Neuronal stem cell (in vitro differentiated cells): ENCODE data around the gene FDXR.

Experiments used
- DNase-seq: peaks from one replicate; pipeline ENCODE4 v3.0.0-alpha.2; 2013; ENCODE audit warnings: low spot score
- H2AFZ ChIP-seq: one replicate; pipeline ENCODE4 v1.6.1; 2013; ENCODE audit warnings: mild to moderate bottlenecking, low read length, inconsistent platforms
- H2AK5ac ChIP-seq: 2 replicates; pipeline ENCODE4 v1.6.1; 2013; ENCODE audit warnings: low read depth, mild to moderate bottlenecking, inconsistent platforms, low read length, moderate library complexity, mixed read lengths
- H2BK120ac ChIP-seq: 2 replicates; pipeline ENCODE4 v1.6.1; 2013; ENCODE audit warnings: low read depth, mild to moderate bottlenecking, inconsistent platforms, low read length, moderate library complexity, mixed read lengths
- H2BK12ac ChIP-seq: one replicate; pipeline ENCODE4 v1.6.1; 2013; ENCODE audit warnings: low read length, inconsistent platforms
- H2BK15ac ChIP-seq: 2 replicates; pipeline ENCODE4 v1.6.1; 2013; ENCODE audit warnings: mild to moderate bottlenecking, low read length, inconsistent platforms, mixed read lengths
- H2BK5ac ChIP-seq: one replicate; pipeline ENCODE4 v1.6.1; 2013; ENCODE audit warnings: inconsistent platforms, mild to moderate bottlenecking, low read length, moderate library complexity
- H3K14ac ChIP-seq: one replicate; pipeline ENCODE4 v1.6.1; 2013; ENCODE audit warnings: low read length, inconsistent platforms
- H3K18ac ChIP-seq: 2 replicates; pipeline ENCODE4 v1.6.1; 2013; ENCODE audit warnings: low read length, inconsistent platforms
- H3K23ac ChIP-seq: 2 replicates; pipeline ENCODE4 v1.6.1; 2013; ENCODE audit warnings: low read depth, mild to moderate bottlenecking, mixed read lengths, low read length, inconsistent platforms; ENCODE audit not compliant: poor library complexity
- H3K27ac ChIP-seq: replicated peaks from 3 replicates; pipeline ENCODE4 v1.5.1; 2013; ENCODE audit warnings: low read length, inconsistent platforms
- H3K27me3 ChIP-seq, 3 experiments: 2 replicates each; pipeline ENCODE4 v1.6.1; 2013; ENCODE audit warnings: low read length in 3 of 3, mild to moderate bottlenecking in 2 of 3, inconsistent platforms in 1 of 3, low read depth in 1 of 3, mixed read lengths in 1 of 3, moderate library complexity in 1 of 3; ENCODE audit not compliant: control insufficient read depth in 3 of 3, insufficient read depth in 3 of 3
- H3K36me3 ChIP-seq, 2 donors: replicated peaks in 1 of 2; 2 replicates each; pipeline ENCODE4 v1.6.1; 2013; ENCODE audit warnings: low read length in 2 of 2; ENCODE audit not compliant: control insufficient read depth in 2 of 2, insufficient read depth in 2 of 2
- H3K4ac ChIP-seq: 2 replicates; pipeline ENCODE4 v1.6.1; 2013; ENCODE audit warnings: inconsistent platforms, mild to moderate bottlenecking, low read length, moderate library complexity
- H3K4me1 ChIP-seq, 2 donors: 1 replicate in 1 of 2; 2 replicates in 1 of 2; pipeline ENCODE4 v1.6.1; 2013; ENCODE audit warnings: low read length in 2 of 2, low read depth in 1 of 2; ENCODE audit not compliant: control insufficient read depth in 2 of 2, insufficient read depth in 1 of 2
- H3K4me2 ChIP-seq: one replicate; pipeline ENCODE4 v1.6.1; 2013; ENCODE audit warnings: mild to moderate bottlenecking, low read length, inconsistent platforms; ENCODE audit not compliant: insufficient read depth, poor library complexity, severe bottlenecking
- H3K4me3 ChIP-seq, 2 donors: 2 replicates each; pipeline ENCODE4 v1.5.1; 2013; ENCODE audit warnings: low read length in 2 of 2, mild to moderate bottlenecking in 2 of 2, inconsistent platforms in 1 of 2, moderate library complexity in 1 of 2
- H3K79me1 ChIP-seq: one replicate; pipeline ENCODE4 v1.6.1; 2013; ENCODE audit warnings: low read depth, mild to moderate bottlenecking, inconsistent platforms, low read length, moderate library complexity
- H3K9ac ChIP-seq: one replicate; pipeline ENCODE4 v1.6.1; 2013; ENCODE audit warnings: mild to moderate bottlenecking, low read depth, low read length, inconsistent platforms; ENCODE audit not compliant: poor library complexity
- H3K9me3 ChIP-seq, 2 donors: replicated peaks in 1 of 2; 2 replicates each; pipeline versions ENCODE3 to v1.6.1; 2013; ENCODE audit warnings: low read length in 2 of 2, mild to moderate bottlenecking in 2 of 2, inconsistent platforms in 1 of 2, low read depth in 1 of 2, mixed read lengths in 1 of 2, moderate library complexity in 1 of 2; ENCODE audit not compliant: control insufficient read depth in 2 of 2, insufficient read depth in 1 of 2
- H4K8ac ChIP-seq: one replicate; pipeline ENCODE4 v1.6.1; 2013; ENCODE audit warnings: low read depth, mild to moderate bottlenecking, inconsistent platforms, low read length, moderate library complexity
- H4K91ac ChIP-seq: one replicate; pipeline ENCODE4 v1.6.1; 2013; ENCODE audit warnings: low read length, low read depth, mild to moderate bottlenecking, inconsistent platforms; ENCODE audit not compliant: poor library complexity
- WGBS, 2 donors: extraction: QIAGEN DNeasy Blood & Tissue Kit; methylation state at CpG; one replicate each; pipeline ENCODE4 v1.1.7; 2013; ENCODE audit warnings: missing lambda C conversion rate in 2 of 2, mixed read lengths in 1 of 2; ENCODE audit not compliant: insufficient read length in 2 of 2, insufficient replicate concordance in 1 of 2; ENCODE audit errors: extremely low coverage in 2 of 2; 5-methylcytosine and 5-hydroxymethylcytosine counted together

FDXR gene

GRCh38 chr17:74843352-74843627, 29.5 kb downstream of the FDXR start:
- Histone ChIP-seq H2BK12ac (no peak overlapping the region), H3K27ac (no peak overlapping the region), H3K4me2 (peak overlapping the region; percentile 11), H3K23ac (peak overlapping the region; percentile 55), H4K91ac (no peak overlapping the region), H3K79me1 (peaks cover 2% of the 10 kb centered on the region), H2AK5ac (peak overlapping the region; percentile 70), H2BK15ac (no peak overlapping the region), H3K9me3 (peaks cover 0 to 2% of the 10 kb centered on the region in 2 donors), H3K4me3 (peak overlapping the region in 1 of 2 donors; percentile 32), H2BK5ac (no peak overlapping the region), H3K4me1 (peaks cover 10 to 14% of the 10 kb centered on the region in 2 donors), H3K18ac (peak overlapping the region; percentile 85), H2AFZ (no peak overlapping the region), H3K9ac (no peak overlapping the region), H2BK120ac (no peak overlapping the region), H3K4ac (no peak overlapping the region), H3K36me3 (no peaks in the 10 kb centered on the region), H3K14ac (peak overlapping the region; percentile 38), H4K8ac (peak overlapping the region; percentile 98), H3K27me3 (peaks cover 4 to 35% (median 21%) of the 10 kb centered on the region in 3 experiments)
- DNase-seq = no peak
- WGBS, 2 donors = no CpG with 5 or more reads among the region's 26 CpGs

DNA sequence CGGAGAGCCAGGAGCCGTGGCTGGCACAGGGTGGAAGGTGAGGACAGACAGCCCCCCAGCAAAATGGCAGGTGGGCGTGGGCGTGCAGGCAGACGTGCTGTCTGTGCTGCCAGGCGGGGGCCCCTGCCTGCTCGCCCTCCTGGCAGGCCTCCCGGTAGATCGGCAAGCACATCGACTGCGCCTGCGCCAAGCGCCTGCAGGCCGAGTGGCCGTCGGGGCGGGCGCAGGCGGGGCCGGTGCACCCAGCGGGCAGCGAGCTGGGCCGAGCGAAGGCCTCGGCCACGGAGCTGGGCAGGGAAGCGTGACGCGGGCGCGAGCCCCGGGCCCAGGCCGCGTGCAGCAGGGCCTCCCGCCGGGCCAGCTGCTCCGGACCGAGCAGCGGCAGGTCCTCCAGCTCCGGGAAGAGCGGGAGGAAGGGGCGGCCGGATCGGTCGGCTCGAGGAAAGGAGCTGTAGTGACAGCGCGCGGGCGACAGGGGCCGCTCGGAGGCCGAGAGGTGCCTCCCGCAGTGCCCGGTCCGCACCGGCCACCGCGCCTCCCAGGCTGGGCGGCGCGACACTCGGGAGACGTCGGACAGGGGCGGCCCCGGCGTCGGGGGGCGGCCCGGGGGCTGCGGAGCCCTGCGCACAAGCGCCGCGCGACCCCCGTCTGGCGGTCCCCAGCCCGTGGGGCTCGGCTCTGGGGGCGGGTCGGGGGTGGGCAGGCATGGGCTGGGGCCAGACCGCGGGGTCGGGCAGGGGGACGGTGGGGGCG, 30.0 kb downstream of the FDXR start:
- H3K4ac ChIP-seq = peak overlapping the region; percentile 76
- H3K79me1 ChIP-seq = peaks cover 2% of the 10 kb centered on the region
- H3K4me3 ChIP-seq = peak overlapping the region; percentile 31 to 77
- H3K27me3 ChIP-seq = peaks cover 4 to 35% (median 21%) of the 10 kb centered on the region in 3 experiments
- peak; percentile 48 for DNase-seq
- H2BK15ac ChIP-seq = peak overlapping the region; percentile 67
- H4K8ac ChIP-seq = peak overlapping the region; percentile 43
- H3K9ac ChIP-seq = peak overlapping the region; percentile 77
- H3K9me3 ChIP-seq = peaks cover 0 to 2% of the 10 kb centered on the region in 2 donors
- no peak overlapping the region for H4K91ac ChIP-seq
- H3K4me1 ChIP-seq = peaks cover 10 to 14% of the 10 kb centered on the region in 2 donors
- H3K36me3 ChIP-seq = no peaks in the 10 kb centered on the region
- H2BK5ac ChIP-seq = no peak overlapping the region
- H2BK120ac ChIP-seq = no peak overlapping the region
- no peak overlapping the region for H3K27ac ChIP-seq
- WGBS, 2 donors = no CpG with 5 or more reads among the region's 88 CpGs
- H2AFZ ChIP-seq = peak overlapping the region; percentile 91
- H3K18ac ChIP-seq = peak overlapping the region; percentile 85
- peak overlapping the region; percentile 71 for H3K14ac ChIP-seq
- peak overlapping the region; percentile 9 for H2BK12ac ChIP-seq
- peak overlapping the region; percentile 70 for H2AK5ac ChIP-seq
- peak overlapping the region; percentile 57 for H3K4me2 ChIP-seq
- peak overlapping the region; percentile 31 for H3K23ac ChIP-seq

- Histone ChIP-seq H3K4me2 (peak overlapping the region; percentile 57), H3K9me3 (peaks cover 0 to 2% of the 10 kb centered on the region in 2 donors), H2BK15ac (peak overlapping the region; percentile 67), H3K4me1 (peaks cover 10 to 14% of the 10 kb centered on the region in 2 donors), H3K18ac (peak overlapping the region; percentile 83), H3K27me3 (peaks cover 4 to 35% (median 21%) of the 10 kb centered on the region in 3 experiments), H4K8ac (peak overlapping the region; percentile 43), H2AFZ (peak overlapping the region; percentile 91), H3K14ac (peak overlapping the region; percentile 10), H3K4ac (peak overlapping the region; percentile 76), H3K36me3 (no peaks in the 10 kb centered on the region), H2BK5ac (no peak overlapping the region), H3K23ac (no peak overlapping the region), H3K9ac (no peak overlapping the region), H3K4me3 (peak overlapping the region in 1 of 2 donors; percentile 77), H2AK5ac (no peak overlapping the region), H2BK120ac (peak overlapping the region; percentile 0), H3K27ac (no peak overlapping the region), H4K91ac (no peak overlapping the region), H2BK12ac (peak overlapping the region; percentile 9), H3K79me1 (peaks cover 2% of the 10 kb centered on the region)
- WGBS, 2 donors = no CpG with 5 or more reads among the region's 8 CpGs
- no peak for DNase-seq
Measured at GRCh38 chr17:74842146-74842598, 30.6 kb downstream of the FDXR start.

DNA sequence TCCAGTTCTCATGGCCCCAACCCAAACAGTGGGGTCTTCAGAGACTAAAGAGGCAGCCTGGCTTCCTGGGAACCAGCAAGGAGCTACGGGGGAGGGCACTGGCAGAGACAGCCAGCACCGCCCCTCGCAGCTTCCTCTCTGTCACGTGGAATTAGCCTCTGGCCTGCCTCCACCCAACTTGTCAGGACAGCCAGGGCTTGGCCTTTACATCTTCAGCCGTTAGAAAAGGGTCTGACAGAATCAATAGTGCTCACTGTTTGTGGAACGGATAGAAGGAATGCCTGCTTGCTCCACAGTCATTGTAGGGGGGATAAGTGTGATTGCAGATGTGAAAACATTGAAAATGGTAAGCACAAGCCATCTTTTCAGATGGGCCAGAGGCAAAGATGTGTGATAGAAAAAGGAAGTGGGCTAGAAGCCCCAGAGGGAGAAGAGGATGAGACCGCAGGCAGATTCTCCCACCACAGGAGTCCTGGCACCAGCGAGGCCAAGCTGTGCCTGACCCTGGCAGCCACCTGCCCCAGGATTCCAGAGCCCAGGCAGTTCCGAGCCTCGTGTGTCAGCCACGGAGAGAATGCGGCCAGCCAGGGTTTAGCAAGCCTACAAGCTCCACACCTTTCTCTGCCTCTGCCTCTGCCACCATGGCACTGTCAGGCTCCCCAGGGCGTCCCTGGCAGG, 31.7 kb downstream of the FDXR start:
- H3K36me3 ChIP-seq = peaks cover 4 to 6% of the 10 kb centered on the region in 2 donors
- no CpG with 5 or more reads among the region's 13 CpGs for WGBS, 2 donors

More for the DNA sequence above, 31.7 kb downstream of the FDXR start:
- Histone ChIP-seq H3K4me2 (no peak overlapping the region), H4K91ac (no peak overlapping the region), H3K27ac (no peak overlapping the region), H3K9ac (peak overlapping the region; percentile 2), H2AK5ac (peak overlapping the region; percentile 47), H4K8ac (no peak overlapping the region), H3K27me3 (peaks cover 4 to 32% (median 18%) of the 10 kb centered on the region in 3 experiments), H2BK5ac (no peak overlapping the region), H3K18ac (peak overlapping the region; percentile 1), H3K4me1 (peaks cover 10 to 14% of the 10 kb centered on the region in 2 donors), H3K9me3 (peaks cover 0 to 2% of the 10 kb centered on the region in 2 donors), H3K4ac (no peak overlapping the region), H2BK120ac (no peak overlapping the region), H2BK12ac (no peak overlapping the region), H3K4me3 (no peak overlapping the region), H2BK15ac (no peak overlapping the region), H3K79me1 (peaks cover 4% of the 10 kb centered on the region), H3K14ac (no peak overlapping the region), H2AFZ (peak overlapping the region; percentile 27), H3K23ac (peak overlapping the region; percentile 67)
- DNase-seq = no peak
